Pancreas (tissue), 10 donors: Measurements from ENCODE around the gene IER5L. TPM values are rescaled to one million over a fixed set of nuclear protein-coding genes. Genes with fewer than 3 reads are reported as not detected.

Source experiments
- ATAC-seq, 4 donors: fragments of 200-7000 bp; cut with Tn5 transposase; one replicate each; pipeline versions ENCODE4 v1.8.0 to v1.9.1; 2020; ENCODE audit warnings: mild to moderate bottlenecking in 4 of 4, moderate library complexity in 4 of 4
- DNase-seq, 6 donors: peaks; one replicate each; pipeline ENCODE4 v3.0.0-alpha.2; 2020
- FAIRE-seq: peaks from 2 replicates; lab custom pipeline; 2012; peaks lifted over from hg19 to GRCh38; lab: Jason Lieb, UNC
- H3K27ac ChIP-seq, 4 donors: fragments of 200-600 bp; sonication (generic); 1 replicate in 3 of 4; 2 replicates in 1 of 4; pipeline versions ENCODE4 v1.5.0 to v1.8.0; 2020
- H3K27me3 ChIP-seq, 4 donors: fragments of 200-600 bp; one replicate each; pipeline ENCODE4 v1.8.0; 2021
- H3K36me3 ChIP-seq, 3 donors: fragments of 200-600 bp; sonication (generic) in 1 of 3; one replicate each; pipeline versions ENCODE4 v1.5.0 to v1.8.0; 2020 to 2021
- H3K4me1 ChIP-seq, 3 donors: fragments of 200-600 bp; one replicate each; pipeline ENCODE4 v1.8.0; 2021
- H3K4me3 ChIP-seq, 4 donors: fragments of 200-600 bp; sonication (generic) in 2 of 4; one replicate each; pipeline versions ENCODE4 v1.5.0 to v1.8.0; 2020 to 2021
- H3K9me3 ChIP-seq, 4 donors: fragments of 200-600 bp; one replicate each; pipeline ENCODE4 v1.8.0; 2021
- CTCF ChIP-seq, 4 donors: fragments of 200-600 bp; sonication (generic) in 3 of 4; IDR thresholded peaks; one replicate each; pipeline versions ENCODE4 v1.5.0 to v1.8.0; 2021; ENCODE audit warnings: antibody characterized with exemption in 4 of 4
- WGBS, 2 donors: extraction: QIAGEN DNeasy Blood & Tissue Kit; methylation state at CpG; one replicate each; pipeline ENCODE4 v1.1.7; 2013; 5-methylcytosine and 5-hydroxymethylcytosine counted together
- intact Hi-C, 3 donors: fragments of 100-400 bp; cut with DNase I; formaldehyde crosslinking; loops; one replicate each; pipeline versions ENCODE4 v1.11.1 to v1.14.2; 2022
- polyA plus RNA-seq, 2 donors: library from polyadenylated mRNA; stranded (reverse); fragments of 200-250 nt; gene quantifications; one replicate each; pipeline ENCODE4 v1.2.3, GENCODE V29; 2013
- total RNA-seq, 6 donors: library from RNA; stranded (reverse); fragmentation: NEBNext Ultra II Directional in 4 of 6; extraction: Animal tissue kit (Norgen Biotek cat#: 25700) in 4 of 6; gene quantifications; one replicate each; pipeline versions ENCODE4 v1.2.1 to v1.2.4, GENCODE V29; 2021 to 2023
- donor health status: healthy with polysubstance abuse.
- donor health status: DM: no; HTN: no; CAD: no; lungs with moderate emphysema.
- donor health status: DM: no; HTN: no; CAD: no.
- donor health status: control.
- donor health status: control.
- donor health status: Bipolar disorder and iron deficiency.
- donor health status: DM: yes; HTN: yes; CAD: no.
- donor health status: DM: no; HTN: no; CAD: no.
- donor health status: DM: no; HTN: no; CAD: no.
- donor health status: DM: yes; HTN: yes; CAD: no.

IER5L gene
- total and polyA plus RNA-seq, 8 donors, result 1.8 to 14.3 (median 6.4) TPM

- no peak overlapping the region for H3K4me3 ChIP-seq
- no peaks in the 10 kb centered on the region for H3K4me1 ChIP-seq
- H3K27me3 ChIP-seq, result no peaks in the 10 kb centered on the region
- DNase-seq (no peak), ATAC-seq (no peak), FAIRE-seq (no peak)
- intact Hi-C loops, result no loop called here
- H3K27ac ChIP-seq, result no peak overlapping the region
- 54 to 75% methylated on average over 1 of the region's 1 CpG for WGBS, 2 donors
- H3K36me3 ChIP-seq, result no peaks in the 10 kb centered on the region
- no peaks in the 10 kb centered on the region for H3K9me3 ChIP-seq
- TF ChIP-seq CTCF (IDR thresholded peaks at IDR 0.05), result no peak
Observed at GRCh38 chr9:129187042-129187441, 9.0 kb upstream of the IER5L start.

GRCh38 chr9:129185991-129186390, 7.9 kb upstream of the IER5L start:
- no peaks in the 10 kb centered on the region for H3K27me3 ChIP-seq
- ATAC-seq (no peak), DNase-seq (no peak), FAIRE-seq (no peak)
- no peaks in the 10 kb centered on the region for H3K36me3 ChIP-seq
- H3K27ac ChIP-seq, result no peak overlapping the region
- intact Hi-C loops, result no loop called here
- TF ChIP-seq CTCF (IDR thresholded peaks at IDR 0.05), result no peak
- WGBS, 2 donors, result 81 to 82% methylated on average over 10 of the region's 10 CpGs
- no peaks in the 10 kb centered on the region for H3K4me1 ChIP-seq
- H3K9me3 ChIP-seq, result no peaks in the 10 kb centered on the region
- no peak overlapping the region for H3K4me3 ChIP-seq

DNA sequence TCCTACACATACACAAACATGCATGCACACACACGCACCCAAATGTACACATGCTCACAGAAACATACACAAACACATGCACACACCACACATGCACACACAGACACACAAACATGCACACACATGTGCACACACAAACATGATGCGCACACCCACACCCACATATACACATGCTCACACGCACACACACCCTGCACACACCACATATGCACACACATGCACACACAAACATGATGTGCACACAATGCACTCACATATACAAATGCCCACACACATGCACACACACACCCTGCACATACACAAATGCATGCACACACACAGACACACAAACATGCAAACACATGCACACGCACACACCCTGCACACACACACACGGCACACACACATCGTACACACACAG, 7.3 kb upstream of the IER5L start:
- no peak for TF ChIP-seq CTCF (IDR thresholded peaks at IDR 0.05)
- intact Hi-C loops, result no loop called here
- no peak overlapping the region for H3K27ac ChIP-seq
- no peak overlapping the region for H3K4me3 ChIP-seq
- no peak for ATAC-seq
- no peaks in the 10 kb centered on the region for H3K9me3 ChIP-seq
- H3K27me3 ChIP-seq, result no peaks in the 10 kb centered on the region
- no peak for DNase-seq
- no peaks in the 10 kb centered on the region for H3K36me3 ChIP-seq
- no peaks in the 10 kb centered on the region for H3K4me1 ChIP-seq
- no peak for FAIRE-seq
- WGBS, 2 donors, result 89 to 91% methylated on average over 6 of the region's 6 CpGs

DNA sequence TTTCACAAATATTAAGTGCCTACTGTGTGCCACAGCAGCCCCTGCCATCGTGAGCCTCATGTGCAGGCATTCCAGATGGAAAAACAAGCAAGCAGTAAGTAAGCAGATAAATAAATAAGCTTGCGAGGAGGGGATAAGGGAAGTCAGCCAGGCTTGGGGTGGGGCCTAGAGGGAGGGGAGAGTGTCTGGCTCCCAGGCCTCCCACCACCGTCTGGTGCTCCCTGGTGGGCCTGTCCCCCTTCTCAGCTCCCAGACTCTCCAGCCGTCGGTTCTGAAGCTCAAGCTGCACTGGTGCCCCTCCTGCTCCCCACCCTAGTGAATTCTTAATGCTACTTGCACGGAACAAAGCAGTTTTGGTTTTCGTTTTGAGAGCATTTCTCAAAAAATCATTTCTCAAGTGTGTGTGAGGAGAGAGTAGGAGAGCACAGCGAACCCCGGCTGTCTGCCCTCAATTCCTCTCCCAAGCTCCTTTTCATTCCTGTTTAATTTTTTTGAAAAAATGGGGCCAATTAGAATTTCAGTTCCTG, 6.6 kb upstream of the IER5L start:
- H3K4me1 ChIP-seq, result no peaks in the 10 kb centered on the region
- DNase-seq, result no peak
- no peak for ATAC-seq
- 72 to 76% methylated on average over 7 to 9 of the region's 9 CpGs for WGBS, 2 donors
- H3K36me3 ChIP-seq, result no peaks in the 10 kb centered on the region
- FAIRE-seq, result no peak
- no peak for TF ChIP-seq CTCF (IDR thresholded peaks at IDR 0.05)
- H3K9me3 ChIP-seq, result no peaks in the 10 kb centered on the region
- no peaks in the 10 kb centered on the region for H3K27me3 ChIP-seq
- intact Hi-C loops, result no loop called here
- no peak overlapping the region for H3K4me3 ChIP-seq
- no peak overlapping the region for H3K27ac ChIP-seq

- H3K4me3 ChIP-seq, result no peak overlapping the region
- H3K9me3 ChIP-seq, result no peaks in the 10 kb centered on the region
- DNase-seq (no peak), ATAC-seq (no peak), FAIRE-seq (no peak)
- no peaks in the 10 kb centered on the region for H3K4me1 ChIP-seq
- H3K27me3 ChIP-seq, result no peaks in the 10 kb centered on the region
- 75% methylated on average over 7 of the region's 7 CpGs for WGBS, 2 donors
- intact Hi-C loops, result no loop called here
- no peak for TF ChIP-seq CTCF (IDR thresholded peaks at IDR 0.05)
- no peaks in the 10 kb centered on the region for H3K36me3 ChIP-seq
- H3K27ac ChIP-seq, result no peak overlapping the region
Observed at GRCh38 chr9:129184219-129184524, 6.1 kb upstream of the IER5L start.
